RPMI7951 (cell line): Measurements from ENCODE around the gene SLC6A17. TPM values are rescaled to one million over a fixed set of nuclear protein-coding genes. Genes with fewer than 3 reads are reported as not detected.

Experiments used
- DNase-seq: peaks from one replicate; pipeline ENCODE4 v3.0.0-alpha.2; 2012; ENCODE audit warnings: low read depth
- total RNA-seq: library from RNA; depleted of rRNA; stranded (reverse); fragments of >200 nt; shearing (Covaris generic); gene quantifications from 2 replicates; pipeline ENCODE4 v1.2.3, GENCODE V29; 2014; rRNA removed

The SLC6A17 gene
- total RNA-seq, result 1.2 and 1.8 TPM in 2 replicates

- peak; percentile 72 for DNase-seq
Observed at GRCh38 chr1:110150330-110151174, at the start of gene SLC6A17. Gene SLC6A17, plus strand, starts transcription at chr1:110150494. Its CDS starts 16,436 bp downstream, at chr1:110166930.

GRCh38 chr1:110102081-110102480 is 48.2 kb upstream of the SLC6A17 start:
- peak; percentile 89 for DNase-seq

DNA sequence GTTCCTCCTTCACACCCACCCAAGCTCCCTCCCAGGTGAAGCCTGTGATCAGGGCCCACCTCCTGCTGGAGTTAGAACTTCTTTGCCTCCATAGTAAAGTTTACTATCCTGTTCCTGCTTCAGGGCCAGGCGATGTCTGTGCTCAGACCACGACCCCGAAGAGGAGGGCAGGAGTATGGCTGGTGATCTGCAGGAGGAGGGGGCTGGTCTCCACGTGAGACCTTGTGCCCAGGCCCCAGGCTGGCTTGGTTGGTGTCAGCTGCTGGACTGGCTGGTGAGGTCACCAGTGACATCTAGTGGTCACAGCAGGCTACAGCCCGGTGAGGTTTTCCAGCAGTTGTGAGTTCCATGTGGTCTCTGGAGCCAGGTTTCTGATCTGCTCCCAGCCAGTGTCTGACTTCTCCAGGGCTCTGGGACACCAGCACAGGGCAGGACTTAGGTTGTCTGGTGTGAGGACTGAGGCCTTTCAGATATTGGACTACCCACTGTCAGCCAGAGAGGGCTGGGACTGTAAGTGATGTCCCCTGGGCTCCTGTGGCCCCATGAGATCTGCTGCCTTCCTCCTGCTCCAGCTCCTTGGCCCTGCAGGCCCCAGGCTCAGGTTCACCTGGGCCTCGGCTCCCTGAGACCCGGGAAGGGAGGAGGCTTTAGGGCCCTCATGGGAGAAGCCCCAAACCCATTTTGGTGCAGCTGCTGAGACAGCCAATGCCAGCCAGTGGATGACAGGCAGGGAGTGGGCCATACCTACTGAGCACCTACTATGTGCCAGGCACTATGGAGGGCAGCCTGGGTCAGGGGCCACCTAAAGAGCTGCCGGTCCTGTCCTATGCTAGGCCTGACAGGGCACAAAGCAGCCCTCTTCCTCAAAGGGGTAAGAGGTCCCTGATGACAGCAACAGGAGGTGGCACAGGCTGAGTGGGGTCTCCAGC is 44.0 kb upstream of the SLC6A17 start:
- DNase-seq, result peak; percentile 70

DNA sequence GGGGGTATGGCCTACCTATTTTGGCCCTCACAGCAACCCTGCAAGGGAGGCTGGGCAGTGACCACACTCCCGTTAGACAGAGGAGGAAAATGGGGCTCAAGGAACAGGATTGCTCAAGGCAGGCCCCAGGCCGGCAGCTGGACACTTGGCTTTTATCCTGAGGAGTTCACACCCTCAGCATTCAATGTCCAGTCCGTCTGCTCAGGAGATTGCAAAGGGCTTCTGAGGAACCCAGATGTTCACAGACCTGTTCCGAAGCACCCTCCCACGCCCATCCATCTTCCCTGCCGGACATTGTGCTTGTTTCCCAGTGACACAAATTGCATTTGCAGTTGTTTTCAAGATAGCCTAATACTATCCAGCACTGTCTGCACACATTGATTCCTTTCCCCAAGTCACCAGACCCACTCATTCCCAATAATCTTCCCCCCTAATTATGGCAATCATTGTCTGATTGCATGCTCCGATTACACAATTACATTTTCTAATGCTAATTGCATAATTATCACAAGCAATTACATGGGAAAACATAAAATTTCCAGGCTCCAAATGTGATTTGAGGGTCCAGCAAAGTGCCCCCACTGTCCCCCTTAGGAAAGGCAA is 42.3 kb upstream of the SLC6A17 start:
- DNase-seq, result no peak

GRCh38 chr1:110111081-110111480 is 39.2 kb upstream of the SLC6A17 start:
- no peak for DNase-seq

DNA sequence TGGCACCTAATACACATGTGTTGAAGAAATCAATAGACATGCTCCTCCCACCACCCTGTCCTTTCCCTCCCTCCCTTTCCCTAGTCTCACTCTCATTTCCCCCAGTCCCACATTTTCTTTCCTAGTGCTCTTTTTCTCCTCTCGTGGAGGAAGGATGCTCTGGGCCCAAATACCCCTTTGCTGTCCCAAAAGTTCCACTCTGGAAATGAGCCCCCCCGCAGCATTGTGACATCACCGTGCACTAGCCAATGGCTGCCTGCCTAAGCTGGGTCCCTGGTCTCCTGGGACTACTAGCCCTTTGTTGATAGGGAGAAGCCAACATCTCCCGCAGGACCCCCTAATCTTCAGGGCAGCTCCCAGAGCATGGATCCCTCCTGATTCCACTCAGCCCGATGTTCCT is 38.2 kb upstream of the SLC6A17 start, which contains the start of gene UBL4B:
Gene UBL4B, plus strand, starts transcription at position 301 of the 400 bp plus-strand sequence. Its CDS starts 92 bp downstream, at position 393.
- DNase-seq, result no peak

GRCh38 chr1:110112656-110113055 is 37.6 kb upstream of the SLC6A17 start:
- no peak for DNase-seq

DNA sequence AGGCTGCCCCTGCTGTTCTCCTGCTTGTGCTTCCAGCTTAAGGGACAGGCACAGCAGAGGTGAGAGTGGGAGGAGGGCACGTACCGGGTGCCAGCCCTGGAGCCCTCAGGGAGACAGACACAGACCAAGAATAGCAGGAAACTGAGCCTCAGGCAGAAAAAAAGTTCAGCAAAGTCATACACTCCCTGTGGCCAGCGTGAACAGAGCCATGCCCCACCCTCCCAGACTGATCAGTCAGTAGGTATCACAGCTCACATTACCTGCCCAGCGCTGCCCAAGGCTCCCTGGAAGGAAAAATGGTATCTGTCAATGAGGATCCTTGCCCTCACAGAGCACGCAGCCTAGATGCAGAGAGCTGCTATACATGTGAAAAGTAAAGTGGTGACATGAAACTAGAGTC is 36.7 kb upstream of the SLC6A17 start:
- DNase-seq, result no peak

DNA sequence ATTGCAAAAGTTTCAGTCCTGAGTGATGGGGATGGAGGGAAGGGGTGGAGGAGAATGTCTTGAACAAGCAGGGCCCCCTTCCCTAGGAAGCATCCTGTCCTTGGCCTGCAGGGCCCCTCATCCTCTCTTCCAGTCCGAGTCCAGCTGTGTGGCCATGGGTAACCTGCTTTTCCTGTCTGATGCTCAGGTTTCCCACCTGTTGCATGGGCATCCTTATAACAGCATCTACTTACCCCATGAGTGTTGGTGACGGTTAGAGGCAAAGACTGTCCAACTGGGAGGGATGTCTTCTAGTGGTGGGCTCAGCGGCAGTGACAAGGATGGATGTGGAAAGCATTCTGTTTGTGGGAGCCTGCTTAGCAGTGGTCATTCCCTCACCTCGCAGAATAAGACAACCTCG is 36.1 kb upstream of the SLC6A17 start:
- no peak for DNase-seq

DNA sequence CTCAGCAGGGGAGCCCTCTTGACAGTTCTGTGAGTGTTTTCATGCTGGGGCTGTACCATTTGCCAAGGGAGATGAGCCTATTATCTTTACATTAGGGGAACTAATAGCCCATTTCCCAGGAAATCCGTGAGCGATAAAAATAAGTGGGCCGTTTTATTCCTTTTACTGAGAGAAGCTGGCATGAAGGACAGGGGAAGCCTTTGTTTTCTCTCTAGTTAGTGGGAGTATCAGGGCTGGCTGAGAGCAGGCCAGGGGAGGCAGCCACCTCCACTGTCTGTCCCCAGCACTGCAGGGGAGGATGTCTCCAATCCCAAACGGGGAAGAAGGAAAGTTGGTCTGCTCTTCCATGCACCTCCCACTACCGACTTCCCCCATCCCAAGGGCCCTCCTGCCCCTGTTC is 35.5 kb upstream of the SLC6A17 start:
- DNase-seq, result no peak

- DNase-seq, result no peak
Observed at GRCh38 chr1:110118636-110119396, 31.5 kb upstream of the SLC6A17 start.

DNA sequence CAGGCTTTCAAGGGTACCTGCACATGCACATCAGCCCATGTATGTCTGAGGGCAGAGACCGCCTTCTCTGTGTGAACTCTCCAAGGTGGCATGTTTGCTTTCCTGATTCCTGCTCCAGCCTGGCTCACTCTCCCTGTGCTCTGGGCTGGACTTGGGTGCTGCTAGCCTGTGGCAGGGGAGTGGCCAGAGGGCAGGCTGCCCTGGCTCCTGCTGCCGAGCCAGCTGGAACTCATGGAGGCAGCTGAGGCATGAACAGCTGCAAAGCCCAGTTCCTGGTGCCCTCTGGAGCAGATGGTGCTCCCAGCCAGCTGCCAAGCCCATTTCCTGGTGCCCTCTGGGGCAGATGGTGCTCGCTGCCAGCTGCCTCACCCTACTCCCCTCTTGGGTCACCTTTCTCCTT is 30.5 kb upstream of the SLC6A17 start:
- DNase-seq, result no peak

DNA sequence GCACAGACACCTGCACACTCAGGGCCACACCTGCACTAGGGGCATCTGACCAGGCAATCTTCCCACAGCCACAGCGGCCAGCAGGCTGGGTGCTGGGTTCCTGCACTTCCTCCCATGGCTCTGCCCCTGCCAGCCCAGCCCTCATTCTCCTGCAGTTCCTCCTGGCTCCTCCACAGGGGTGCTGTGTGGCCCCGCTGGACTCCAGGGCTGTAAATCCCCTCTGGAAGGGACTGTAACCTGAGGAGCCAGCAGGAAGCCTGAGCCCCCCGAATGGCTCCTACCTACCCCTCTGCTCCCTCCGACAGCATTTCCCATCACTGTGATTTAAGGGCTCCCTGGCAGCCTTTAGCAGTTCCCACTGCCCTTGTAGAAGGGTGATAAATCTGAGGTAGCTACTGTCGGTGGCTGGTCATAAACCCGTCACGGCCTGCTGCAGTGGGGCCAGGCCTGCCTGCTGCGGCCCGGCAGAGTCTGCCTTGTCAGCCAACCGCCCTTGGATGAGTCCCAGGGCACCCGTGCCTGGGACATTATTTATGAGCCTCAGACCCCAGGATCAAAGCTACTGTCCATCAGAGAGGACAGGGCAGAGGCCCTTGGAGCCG is 29.2 kb upstream of the SLC6A17 start:
- DNase-seq, result no peak

- no peak for DNase-seq
Observed at GRCh38 chr1:110123224-110123623, 27.1 kb upstream of the SLC6A17 start.

DNA sequence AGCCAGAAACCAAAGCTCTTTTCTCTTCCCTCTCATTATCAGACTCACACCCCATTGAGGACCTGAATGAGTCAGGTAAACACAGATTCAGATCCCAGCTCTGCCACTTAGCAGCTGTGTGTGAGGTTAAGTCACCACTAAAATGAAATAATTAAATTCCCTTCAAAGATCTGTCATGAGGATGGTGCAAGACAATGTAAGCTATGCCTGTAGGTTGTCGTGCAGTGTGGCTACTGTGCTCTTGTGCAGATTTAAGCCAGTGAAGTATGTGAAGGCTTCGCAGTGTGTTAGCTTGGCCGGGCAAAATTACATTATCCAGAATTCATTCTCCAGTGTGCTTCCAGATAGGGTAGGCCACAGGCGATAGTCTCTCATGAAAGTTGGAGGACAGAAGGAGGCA is 24.5 kb upstream of the SLC6A17 start:
- DNase-seq, result no peak

DNA sequence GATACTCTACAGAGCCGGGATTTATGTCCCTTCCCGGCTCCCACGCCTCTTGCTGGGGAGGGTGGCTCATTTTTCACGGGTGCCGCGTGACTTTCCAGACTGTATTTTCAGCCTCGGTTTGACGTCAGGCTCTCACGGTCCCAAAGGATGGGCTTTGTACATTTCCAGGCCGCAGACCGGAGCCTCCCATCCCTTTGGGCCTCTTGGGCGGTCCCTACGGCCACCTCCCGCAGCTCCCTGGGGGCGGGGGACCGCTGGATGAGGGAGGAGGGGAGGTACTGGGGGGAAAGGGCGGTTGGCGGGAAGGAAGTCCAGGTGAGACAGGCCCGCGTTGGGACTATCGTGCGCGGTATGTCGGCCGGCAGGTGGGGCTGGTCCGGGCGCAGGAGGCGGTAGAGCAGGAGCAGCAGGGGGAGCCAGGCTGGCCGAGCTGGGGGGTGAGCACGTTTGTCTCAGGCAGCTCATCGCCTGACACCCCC is 20.1 kb upstream of the SLC6A17 start:
- DNase-seq, result no peak

- DNase-seq, result no peak
Observed at GRCh38 chr1:110130989-110131388, 19.3 kb upstream of the SLC6A17 start.

DNA sequence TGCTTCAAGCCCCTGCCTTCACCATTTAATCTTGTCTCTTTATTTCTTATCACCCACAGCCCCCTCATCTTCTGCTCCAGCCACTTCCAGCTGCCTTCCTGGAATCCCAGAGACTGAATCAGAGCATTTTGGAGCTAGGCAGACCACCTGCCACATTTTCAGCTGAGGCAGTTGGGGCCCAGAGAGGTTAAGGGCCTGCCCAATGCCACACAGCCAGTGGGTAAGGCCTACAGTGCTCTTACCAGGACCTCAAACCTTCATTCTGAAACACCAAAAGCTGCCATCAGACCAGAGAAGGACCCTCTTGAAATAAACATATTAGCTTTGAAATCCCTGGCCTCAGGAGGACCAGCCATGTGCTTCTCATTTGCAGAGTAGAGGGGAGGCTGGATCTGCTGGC is 17.6 kb upstream of the SLC6A17 start:
- no peak for DNase-seq

GRCh38 chr1:110133436-110133835 is 16.9 kb upstream of the SLC6A17 start:
- no peak for DNase-seq

DNA sequence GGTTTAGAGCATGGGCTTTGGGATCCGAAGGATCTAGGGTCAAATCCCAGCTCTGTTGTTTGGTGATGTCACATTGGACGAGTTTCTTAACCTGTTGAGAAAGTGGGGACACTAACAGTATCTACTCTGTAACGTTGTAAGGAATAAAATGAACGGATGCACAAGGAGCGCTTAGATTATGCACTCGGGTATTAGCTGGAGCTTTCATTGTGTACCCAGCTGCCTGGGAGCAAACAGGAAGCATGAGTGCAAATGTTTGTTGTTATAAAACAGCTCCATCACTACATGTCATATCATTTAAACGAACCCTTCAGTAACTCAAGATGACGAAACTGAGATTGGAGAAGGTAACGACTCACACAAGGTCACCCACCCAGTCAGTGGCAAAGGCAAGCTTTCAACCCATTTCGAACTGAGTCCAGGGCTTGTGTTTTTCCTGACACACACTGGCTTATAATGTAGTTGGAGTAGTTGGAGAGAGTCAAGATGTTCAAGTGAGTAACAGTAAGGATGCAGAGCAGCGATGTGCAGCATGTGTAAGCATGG is 16.2 kb upstream of the SLC6A17 start:
- DNase-seq, result no peak
